GM19324 (cell line): ENCODE results near the gene FARS2.

ENCODE experiments used
- ATAC-seq: cut with Tn5 transposase; IDR thresholded peaks from one replicate; pipeline ENCODE4 v1.9.1; 2021; ENCODE audit warnings: mild to moderate bottlenecking, moderate library complexity; ENCODE audit not compliant: unreplicated experiment, low FRiP score

FARS2 gene

DNA sequence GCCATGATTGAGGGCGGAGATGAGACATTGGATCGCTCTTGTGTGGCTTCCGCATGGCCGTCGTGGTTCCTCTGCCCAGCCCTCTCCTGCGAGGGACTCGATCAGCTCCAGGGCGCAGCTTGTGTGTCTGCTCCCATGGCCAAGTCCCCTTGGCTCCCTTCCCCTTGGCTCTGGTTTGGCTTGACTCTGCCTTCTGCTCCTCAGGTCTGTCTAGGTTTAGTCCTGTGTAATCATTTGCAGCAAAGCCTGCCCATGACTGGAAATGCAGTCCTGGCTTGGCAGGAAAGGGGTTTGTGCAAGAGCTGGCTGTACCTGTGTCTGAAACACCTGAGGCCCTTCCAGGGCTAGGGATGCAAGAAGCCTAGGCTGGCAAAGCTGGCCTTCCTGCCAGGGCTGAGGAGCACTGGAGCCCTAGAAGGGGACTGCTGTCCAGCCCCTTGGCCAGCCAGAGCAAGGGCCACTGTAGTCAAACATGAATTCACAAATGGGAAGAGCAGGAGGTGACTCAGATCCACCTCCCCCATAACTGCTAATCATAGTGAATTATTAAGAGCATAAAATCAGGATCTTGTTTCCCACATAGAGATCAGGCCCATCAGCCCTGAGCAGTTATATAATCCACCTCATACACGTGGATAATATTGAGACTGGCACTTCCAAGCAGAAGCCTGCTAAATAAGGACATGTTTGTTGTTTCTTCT lies 196.8 kb downstream of the FARS2 start:
- ATAC-seq, result no peak

DNA sequence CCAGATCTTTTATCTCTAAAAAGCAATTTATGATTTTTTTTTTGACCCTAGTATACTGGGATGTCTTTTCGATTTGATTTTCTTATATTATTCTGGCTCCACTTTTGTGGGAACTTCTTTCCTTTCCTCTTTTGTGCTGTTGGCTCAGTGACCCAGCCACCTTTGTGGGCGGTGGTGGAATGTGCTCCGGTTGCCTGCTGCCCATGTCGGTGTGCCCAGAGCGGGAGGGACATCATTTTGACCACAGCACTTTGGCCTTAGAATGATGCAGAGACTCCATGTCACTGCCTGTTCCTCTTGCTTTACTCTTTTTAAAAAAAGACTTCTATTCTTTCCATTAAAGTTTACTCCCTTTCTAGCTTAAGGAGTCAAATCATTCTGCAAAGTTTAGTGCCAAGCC lies 198.0 kb downstream of the FARS2 start:
- no peak for ATAC-seq

DNA sequence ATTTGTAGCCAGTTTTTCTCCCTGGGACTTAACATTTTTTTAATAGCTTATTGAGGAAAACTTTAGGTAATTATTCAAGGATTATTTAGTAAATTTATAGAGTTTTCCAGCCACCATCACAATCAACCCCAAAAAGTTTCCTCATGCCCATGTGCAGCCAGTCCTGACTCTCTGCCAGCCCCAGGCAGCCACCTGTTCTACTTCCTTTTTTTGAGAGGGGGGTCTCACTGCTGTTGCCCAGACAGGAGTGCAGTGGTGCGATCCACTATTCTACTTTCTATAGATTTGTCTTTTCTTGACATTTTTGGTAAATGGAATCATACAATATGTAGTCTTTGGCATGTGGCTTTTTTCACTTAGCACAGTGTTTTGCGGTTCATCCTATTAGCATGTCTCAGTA lies 200.1 kb downstream of the FARS2 start:
- no peak for ATAC-seq

DNA sequence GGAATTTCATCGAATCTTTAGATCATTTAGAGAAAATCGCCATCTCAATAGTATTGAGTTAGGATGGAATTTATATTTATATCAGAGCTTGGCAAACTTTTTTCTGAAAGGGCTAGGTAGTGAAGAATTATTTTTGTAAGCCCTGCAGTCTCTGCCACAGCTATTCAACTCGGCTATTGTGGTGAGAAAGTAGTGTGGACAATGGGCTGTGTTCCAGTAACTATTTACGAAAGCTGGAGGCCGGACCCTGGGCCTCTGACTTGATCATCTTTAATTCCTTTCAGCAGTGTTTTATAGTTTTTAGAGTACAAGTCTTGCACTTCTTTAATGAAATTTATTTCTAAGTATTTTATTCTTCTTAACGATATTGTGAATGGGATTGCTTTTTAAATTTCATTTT lies 201.5 kb downstream of the FARS2 start:
- ATAC-seq, result no peak

DNA sequence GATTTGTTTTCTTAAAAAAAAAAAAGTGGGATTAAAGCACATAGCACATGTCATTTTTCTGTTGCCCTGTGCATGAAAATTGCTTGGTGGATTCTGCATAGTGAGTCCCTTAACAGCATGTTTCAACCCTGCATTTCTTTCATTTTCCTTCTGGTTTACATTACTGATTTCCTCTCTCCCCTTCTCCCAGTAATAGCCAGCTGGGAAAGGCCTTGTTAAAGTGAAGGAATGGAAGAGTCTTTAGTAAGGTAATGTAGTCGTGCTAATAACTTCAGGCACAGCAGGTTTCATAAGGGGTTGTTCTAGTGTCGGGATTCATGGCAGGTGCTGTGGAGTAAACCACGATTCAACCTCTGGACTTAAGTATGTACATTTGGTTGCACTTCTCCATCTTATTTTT lies 202.4 kb downstream of the FARS2 start:
- no peak for ATAC-seq

DNA sequence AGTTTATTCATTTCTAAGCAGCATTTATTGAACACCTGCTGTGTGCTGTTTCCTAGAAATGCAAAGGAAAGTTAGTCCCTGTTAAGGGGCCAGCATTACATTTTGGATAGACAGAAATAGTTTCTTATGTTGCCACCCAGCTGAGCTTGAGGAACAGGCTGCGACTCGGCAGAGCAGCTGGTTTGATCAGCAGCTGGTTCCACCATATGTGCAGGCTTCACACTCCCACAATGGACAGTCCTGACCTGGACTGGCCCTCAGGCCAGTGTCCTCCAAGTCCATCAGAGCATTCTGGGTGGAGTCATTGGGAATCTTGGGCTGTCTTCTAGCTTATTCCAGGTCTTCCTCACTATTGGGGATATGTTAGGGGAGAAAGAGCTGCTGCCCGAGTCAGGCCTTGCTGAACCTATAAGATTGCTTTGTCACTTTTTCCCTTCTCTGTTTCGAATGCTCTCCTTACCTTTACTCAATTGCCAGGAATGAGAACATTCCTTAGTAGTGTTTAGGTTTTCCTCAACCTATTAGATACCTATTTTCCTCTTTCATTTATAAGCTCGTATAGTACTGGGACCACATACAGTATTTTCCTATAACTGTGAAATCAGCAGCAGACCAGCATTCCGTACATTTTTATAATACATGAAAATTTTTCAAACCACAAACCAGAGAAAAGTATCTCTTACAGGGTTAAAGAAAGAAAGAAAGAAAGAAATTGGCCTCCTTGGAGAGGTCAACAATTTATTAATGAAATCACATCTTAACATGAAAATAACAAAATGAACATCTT lies 203.0 kb downstream of the FARS2 start:
- no peak for ATAC-seq

DNA sequence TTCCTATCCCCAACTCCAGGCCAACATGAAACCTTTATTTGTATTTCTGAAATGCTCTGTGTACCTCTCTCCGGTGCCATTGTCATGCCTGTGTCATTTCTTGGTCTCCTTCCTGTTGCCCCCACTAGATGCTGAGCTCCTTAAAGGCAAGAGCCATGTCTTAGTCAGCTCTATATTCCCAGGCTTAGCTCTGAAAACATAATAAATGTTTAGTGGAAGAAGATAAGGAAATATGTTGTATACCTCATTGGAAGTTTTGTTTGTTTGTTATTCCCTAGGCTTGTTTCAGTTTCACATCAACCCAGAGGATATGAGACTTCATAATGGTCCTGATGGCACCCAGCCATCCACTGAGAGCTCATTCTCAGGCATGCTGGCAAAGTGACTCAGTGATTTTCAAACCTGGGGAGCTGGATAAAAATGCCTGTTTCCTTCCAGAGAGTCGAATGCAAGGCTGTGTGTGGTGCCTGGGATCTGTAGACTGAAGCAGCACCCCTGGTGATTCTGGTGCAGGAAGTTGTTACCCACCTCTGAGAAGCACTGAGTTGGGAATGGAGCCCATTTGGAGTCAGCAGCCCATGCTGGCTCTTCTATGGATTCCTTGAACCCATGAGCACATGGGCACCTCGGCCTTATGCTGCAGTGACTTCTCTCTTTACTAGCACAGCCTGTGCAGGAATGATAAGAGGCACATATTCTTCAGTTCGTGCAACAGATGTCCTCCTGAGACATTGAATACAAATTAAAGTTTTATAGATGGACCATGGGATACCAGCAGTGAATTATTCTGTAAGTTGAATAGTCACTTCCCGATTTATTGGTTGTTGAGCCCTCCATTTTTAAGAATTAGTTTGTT lies 205.2 kb downstream of the FARS2 start:
- ATAC-seq, result no peak

DNA sequence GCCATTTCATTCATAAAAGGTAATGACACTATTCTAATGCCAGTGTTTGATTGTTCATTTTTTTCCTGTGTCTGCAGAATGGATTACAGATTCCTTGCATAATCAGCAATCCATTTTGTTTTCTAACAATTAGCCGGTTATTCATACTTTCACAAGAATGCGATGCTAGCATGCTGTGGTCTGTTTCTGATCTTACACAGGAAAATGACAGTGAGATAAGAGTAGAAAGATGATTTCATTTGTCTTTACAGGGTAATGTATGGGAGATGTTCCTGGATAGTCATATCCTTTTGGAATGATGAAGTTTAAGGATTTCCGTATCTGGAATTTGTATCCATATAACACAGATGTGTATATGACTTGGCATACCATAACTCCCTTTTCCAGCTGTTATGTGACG lies 207.3 kb downstream of the FARS2 start:
- no peak for ATAC-seq

DNA sequence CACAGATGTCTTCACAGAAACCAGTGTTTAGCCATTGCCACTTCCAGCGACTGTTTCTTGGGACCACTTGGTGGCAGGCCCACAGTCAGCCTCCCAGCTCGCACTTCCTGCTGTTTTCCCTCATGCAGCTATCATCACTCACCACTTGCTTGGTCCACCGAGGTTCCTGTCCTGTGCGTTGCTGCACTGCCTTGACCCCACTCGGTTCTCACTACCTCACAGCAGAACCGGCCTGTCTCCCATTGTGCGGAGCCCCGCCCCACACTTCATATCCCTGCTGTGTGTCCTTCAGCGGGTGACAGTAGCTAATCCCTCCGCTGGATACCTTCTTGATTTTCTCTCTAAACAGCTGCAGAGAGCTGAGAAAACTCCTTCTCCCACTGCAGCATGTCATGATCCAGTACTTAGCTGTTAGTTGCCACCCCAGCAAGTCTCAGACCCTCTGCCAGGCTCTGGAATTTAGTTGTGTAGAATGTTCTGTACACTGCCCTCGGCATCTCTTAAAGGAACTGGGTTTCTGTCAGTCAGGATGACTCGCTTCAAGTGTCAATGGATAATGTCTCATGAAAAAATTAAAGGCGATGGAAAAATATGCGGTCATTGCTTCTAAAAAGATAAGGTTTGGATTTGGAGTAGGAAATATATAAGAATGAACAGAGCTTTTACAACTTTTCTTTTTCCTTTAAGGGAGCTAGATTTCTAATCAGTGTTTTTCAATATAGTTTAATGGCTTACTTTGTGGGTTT lies 208.0 kb downstream of the FARS2 start:
- no peak for ATAC-seq

DNA sequence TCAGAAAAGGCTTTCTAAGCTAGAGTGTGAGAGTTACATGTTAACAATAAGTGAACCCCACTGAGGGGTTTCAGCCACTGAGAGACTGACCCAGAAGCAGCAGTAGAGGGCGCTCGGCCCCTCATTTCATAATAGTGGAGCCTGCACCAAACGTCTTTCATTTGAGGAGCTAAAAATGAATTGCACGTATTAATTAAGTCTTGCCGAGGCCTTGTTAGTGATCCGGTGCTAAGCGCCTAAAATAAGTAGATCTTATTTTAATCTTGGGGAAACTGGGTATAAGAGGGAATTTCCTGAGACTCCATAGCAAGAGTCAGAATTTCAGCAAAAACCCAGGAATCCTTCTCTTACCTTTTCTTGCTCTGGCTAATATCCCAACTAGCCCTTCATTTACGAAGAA lies 209.7 kb downstream of the FARS2 start:
- no peak for ATAC-seq

DNA sequence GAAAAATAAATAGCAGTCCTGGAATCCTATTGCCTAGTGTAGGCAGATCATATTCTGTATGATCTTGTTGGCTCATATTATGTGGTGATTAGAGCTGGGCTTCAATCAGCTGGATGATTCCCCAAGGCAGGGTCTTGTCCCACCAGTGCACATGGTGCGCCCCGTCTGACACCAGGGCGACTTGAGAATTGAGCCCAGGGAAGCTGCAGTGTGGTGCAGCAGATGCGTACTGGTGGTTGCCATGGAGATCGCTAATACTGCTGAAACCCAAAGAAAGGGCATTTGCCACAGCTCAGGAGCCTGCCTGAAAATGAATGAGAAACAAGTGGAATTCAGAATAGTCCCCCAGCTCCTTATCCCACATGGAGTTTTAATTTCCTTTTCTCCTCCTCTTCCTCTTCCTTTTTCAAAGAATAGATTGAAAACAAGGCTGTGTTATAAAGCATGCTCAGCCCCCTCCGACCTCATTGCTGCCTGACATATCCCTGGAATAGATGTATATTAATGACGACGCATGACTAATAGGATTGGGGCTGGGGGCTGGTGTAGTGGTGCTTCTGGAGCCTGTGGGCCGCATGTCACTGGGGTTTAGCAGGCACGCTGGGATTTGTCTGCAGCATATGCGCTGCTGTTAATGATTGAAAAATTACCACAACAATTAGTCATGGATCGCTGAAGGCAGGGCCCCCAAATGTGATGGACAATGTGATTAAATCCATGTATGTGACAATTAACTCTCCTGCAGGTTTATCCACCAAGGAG lies 210.5 kb downstream of the FARS2 start:
- ATAC-seq, result no peak

DNA sequence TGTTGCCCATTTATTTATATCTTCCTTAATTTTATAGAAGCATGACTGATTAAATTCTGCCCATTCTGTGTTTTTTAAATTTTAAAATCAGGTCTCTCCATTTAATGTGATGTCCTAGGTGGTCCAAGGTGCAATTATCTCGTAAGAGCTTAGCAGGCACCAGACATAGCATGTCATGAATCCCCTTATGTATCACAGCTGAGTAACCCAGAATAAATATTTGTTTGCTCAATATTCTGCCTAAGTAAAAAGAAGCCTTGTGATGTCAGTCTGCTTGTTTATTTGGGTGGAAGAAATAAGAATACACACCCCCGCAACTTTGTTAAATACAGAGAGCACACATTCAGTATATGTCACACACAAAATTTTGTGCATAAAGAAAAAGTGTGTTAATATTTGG lies 211.3 kb downstream of the FARS2 start:
- ATAC-seq, result no peak

DNA sequence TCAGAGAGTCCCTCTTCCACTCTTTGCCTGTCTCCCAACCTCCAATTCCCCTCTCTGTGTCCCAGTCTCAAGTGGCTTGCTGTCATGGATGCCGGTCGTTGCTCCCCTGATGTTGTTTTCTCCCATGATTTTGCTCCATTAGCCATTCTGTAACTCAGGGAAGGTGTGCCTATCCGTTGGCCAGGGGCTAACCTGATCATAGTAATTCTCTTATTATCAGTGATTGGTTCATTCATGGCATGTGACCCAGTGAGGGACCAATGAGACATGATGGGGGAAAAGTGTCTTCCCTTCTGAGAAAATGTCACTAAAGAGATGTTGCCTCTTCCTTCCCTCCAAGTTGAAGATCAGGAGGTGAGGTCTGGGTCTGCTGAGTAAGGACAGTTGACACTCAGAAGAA lies 214.5 kb downstream of the FARS2 start:
- ATAC-seq, result no peak

DNA sequence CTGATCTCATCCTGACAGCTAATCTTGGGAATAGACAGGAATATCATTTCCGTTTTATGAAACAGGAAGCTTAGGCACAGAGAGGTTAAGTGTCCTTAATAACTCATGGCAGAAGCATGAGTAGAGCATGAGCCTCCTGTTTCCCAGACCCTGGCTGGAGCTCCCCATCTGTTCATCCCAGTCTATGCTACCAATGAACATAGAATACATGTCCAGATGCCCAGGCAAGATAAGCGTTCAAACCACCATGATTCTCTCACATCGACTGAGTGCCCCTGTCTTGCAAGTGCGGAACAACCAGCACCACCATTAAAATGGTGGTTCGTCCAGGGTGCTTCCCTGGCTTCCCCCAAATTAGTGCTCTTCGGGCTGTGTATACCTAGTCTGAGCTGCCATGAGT lies 217.1 kb downstream of the FARS2 start:
- no peak for ATAC-seq

DNA sequence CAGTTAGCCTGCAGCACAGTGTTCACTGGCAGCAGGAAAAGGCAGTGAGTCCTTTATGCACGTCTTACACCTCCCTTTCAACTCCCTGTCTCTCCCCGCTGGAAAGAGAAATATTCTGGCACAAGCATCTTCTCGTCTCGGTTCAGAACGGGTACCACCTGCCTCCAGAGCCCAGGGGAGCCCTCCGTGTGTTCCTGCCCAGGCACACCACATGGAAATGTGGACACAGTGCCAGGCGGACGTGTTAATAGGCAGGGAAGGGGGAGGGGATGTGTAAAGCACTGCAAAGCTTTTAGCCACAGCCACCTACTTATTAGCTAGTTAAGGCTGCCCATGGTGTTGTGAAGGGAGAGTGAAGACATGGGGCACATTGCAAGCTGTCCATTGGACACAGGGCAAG lies 219.7 kb downstream of the FARS2 start:
- ATAC-seq, result no peak

DNA sequence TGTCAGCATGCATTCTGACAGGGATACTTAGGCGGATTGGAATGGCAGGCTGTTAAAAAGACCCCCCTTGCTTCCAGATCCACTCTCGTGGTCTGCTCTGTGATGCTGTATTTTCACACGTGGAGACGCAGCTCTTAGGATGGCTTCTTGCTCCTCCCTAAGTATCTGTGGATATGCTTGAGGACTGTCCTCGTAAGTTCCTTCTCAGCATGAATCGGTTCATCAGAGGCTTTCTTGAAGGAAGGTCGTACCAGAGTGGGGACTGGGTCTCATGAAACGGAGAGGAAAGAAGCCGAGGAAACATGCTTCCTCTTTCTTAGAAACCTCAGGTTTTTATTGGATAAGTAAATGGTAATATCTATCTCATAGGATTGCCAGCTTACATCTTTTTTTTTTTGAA lies 220.4 kb downstream of the FARS2 start:
- ATAC-seq, result no peak

DNA sequence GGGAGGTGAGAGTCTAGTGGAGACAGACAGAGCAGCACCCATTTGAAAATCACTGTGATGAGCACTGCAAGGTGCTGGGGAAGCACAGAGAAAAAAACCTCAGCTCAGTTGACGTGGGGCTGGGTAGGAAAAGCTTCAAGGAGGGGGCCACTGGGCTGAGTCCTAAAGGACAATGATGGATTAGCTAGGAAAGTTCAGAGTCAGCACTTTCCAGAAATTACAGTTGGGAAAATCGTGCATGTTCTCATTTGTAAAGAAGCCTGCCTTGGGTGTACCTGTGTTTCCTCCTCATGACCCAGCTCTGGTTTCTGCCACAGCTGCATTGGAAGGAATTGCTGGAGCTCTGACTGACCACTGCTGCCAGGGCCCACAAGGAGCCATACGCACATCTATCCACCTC lies 221.3 kb downstream of the FARS2 start:
- no peak for ATAC-seq

DNA sequence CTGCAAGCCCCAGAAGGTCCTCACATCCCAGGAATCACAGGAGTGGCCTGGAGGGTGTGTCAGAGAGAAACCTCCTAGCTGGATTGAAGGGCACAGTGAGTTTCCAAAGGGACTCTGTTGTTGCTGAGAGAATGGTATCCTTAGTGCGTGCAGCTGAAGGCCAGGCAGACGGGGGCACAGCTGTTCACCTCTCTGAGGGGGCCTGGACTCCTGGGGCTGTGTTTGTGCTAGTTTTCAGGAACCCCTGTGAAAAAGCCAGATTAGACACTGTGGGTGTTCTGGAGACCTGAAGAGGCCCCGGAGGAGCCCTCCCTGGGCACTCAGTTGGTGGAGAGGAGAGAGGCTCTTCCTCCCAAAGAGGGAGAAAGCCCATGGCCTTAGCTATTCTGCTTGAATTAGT lies 223.4 kb downstream of the FARS2 start:
- no peak for ATAC-seq

DNA sequence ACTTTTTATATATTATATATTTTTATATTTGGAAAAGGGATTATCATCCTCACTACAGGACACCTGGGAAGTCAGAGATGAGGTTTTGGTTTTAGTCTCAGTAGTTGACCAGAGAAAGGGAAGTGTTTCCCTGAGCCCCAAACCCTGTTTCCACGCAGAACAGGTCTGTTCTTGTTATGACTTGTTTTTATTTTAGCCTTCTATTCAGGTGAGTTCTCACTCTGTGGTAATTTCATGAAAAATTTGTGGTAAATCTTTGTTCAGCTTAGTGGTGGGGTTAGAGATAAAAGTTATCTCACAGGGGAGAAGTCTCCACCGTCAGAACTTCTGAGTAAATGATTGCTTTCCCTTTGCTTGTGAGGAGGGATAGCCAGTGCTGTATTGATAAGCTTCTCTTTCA lies 224.9 kb downstream of the FARS2 start:
- peak; percentile 77 for ATAC-seq

DNA sequence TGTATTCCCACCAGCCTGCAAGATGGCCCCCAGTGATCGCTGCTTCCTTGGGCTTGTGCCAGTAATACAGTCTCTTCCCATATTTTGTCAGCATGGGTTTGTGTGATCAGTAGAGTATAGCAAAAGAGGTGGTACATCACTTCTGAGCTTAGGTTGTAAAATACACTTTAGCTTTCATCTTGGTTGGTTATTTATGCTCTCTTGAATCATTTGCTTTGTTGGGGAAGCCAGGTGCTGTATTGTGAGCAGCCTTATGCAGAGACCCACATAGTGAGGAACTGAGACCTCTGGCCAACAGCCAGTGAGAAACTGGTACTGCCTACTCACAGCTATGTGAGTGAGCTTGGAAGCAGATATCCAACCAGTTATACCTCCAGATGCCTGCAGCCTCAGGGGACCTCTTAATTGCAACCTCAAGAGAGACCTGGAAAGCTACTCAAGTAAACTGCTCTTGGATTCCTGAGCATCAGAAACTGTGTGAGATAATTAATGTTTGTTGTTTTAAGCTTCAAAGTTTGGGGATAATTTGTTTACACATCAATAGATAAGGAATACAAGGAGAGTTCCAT lies 229.3 kb downstream of the FARS2 start:
- ATAC-seq, result no peak
